GM19395 (cell line): Measurements from ENCODE around the gene SH3GL1.
"Not testable (repeated sequence)": the region's sequence is repeated elsewhere in the genome, so short reads cannot be mapped to it uniquely, and the experiment has no call there.

Source experiments
- ATAC-seq: cut with Tn5 transposase; IDR thresholded peaks from one replicate; pipeline ENCODE4 v1.9.1; 2021; ENCODE audit warnings: mild to moderate bottlenecking, moderate library complexity; ENCODE audit not compliant: unreplicated experiment

Gene SH3GL1

DNA sequence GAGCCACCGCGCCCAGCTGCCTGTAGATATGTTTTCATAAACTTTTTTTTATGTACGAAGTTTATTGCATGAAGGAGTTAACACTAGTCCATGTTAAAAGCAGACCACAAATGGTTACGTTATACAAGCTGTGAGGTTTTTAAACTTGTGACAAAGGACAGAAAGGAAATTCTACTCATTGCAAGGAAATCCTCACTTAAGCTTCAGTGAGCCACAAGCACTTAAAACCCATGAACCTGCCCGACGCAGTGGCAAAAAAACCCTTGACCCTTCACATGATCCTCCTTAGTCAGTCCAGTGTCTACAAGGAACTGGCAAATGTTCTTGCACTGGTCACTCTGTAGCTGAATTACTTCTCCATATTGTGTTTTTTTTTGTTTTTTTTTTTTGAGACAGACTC lies 52.8 kb downstream of the SH3GL1 start:
- ATAC-seq = no peak

DNA sequence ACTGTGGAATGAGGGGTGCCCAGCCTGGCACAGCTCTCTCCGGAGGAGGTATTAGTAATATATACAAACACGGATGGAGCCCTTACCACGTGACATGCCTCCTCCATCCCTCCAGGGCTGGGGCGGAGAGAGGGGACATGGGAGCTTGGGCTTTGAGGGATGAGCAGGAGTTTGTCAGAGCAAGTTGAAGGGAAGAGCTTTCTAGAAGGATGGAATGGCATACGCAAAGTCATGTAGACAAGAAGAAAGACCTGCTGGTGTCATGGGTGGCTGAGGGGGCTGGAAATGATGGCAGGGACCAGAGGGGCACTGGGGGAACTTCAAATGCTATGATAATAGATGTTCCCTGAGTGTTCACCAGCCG lies 54.3 kb downstream of the SH3GL1 start:
- ATAC-seq = no peak

DNA sequence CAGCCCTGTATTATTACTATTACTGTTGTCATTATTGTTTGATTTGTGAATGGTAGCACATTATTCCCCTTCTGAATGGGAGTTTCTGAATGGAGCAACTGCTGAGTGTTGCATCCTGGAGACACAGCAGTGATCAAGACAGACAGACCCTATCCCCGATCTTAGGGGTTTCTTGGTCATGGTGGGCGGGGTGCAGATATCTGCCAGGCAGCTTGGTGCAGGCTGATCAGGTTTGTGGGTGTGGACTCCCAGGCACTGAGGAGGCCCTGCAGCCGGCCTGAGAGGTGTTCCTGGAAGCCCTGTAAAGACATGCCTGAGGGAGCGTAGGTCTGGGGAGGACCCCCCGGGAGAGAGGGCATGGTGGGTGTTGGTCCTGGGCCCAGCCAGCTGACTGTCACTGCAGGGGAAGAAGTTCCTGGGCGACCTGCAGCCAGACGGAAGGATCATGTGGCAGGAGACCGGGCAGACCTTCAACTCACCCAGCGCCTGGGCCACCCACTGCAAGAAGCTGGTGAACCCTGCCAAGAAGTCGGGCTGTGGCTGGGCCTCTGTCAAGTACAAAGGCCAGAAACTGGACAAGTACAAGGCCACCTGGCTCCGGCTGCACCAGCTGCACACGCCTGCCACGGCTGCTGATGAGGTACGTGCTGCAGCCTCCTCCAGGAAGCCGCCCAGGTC lies 54.9 kb downstream of the SH3GL1 start:
- ATAC-seq = no peak

DNA sequence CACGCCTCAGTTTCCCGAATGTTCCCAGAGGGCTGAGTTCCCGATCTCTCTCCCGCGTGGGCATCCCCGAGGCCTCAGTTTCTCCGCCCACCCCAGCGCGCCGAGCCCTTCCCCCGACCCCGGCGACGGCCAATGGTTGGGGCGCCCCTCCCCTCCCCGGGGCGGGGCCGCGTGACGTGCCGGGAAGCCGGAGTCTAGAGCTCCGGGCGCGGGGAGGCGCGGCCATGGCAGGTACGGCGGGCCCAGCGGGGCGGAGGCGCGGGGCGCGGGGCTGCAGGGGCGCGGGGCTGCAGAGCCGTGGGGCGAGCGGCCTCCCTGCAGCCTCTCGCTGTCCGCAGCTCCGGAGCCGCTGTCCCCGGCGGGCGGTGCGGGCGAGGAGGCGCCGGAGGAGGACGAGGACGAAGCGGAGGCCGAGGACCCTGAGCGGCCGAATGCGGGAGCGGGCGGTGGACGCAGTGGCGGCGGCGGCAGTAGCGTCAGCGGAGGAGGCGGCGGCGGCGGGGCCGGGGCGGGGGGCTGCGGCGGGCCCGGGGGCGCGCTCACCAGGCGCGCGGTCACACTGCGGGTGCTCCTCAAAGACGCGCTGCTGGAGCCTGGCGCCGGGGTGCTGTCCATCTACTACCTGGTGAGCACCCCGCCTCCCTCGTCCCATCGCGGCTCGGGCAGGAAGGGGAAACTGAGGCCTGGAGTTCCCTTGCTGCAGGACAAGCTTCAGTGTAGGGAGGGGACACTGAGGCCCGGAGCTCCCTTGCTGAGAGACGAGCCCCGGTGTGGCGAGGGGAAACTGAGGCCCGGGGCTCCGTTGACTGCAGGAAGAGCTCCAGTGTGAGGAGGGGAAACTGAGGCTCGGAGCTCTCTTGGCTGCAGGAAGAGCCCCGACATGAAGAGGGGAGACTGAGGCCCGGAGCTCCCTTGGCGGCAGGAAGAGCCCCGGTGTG lies 56.7 kb downstream of the SH3GL1 start, which contains the start of gene MPND:
Gene MPND, plus strand, starts transcription at position 193 of the 938 bp plus-strand sequence. Its CDS starts 32 bp downstream, at position 225.
- peak; percentile 60 for ATAC-seq

DNA sequence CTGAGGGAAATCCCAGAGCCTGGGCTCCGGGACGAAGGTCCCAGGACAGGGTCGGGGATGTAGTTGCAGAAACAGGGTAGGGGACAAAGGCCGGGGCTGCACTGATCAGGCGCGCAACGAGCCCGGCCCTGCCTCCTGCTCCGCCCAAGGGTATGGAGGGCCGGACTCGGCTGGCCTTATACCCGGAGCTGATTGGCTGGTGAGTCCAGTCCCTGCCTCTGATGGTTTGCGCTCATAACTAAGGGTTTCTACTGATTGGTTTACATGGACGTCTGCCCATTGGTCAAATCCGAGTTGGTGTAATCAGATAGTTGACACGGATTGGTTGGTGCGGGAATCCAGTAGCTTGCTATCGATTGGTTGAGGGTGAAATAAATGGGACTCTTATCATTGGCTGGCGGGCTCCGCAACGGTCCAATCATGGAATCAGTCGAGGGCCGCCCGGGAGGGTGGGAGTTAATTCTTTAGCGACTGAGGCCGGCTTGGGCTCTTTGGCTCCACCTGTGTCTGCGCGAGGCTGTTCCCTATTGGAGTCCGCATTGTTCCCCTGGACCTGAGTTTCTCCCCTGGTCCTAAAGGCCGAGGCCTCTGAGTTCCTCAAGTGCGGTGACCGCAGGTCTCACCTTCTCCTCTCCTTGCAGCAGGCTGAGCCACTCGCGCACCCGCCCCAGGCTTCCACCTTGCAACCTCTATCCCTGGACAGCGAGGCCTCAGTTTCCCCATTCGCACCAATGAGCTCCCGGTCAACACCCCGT lies 57.6 kb downstream of the SH3GL1 start:
- peak; percentile 87 for ATAC-seq

DNA sequence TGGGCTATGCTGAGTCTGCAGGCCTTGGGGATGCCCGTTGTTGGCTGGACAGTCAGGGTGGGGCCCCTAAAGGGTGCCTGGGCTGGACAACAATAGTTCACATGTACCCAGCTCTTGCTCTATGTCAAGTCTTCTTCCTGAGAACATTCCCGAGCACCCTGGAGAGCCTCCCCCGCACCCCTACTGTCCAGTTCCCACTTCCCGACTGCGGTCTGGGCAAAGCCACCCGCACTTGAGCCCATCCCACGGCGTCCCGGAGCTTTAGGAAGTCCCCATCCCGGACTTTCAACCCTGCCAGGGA lies 58.1 kb downstream of the SH3GL1 start:
- ATAC-seq = no peak

DNA sequence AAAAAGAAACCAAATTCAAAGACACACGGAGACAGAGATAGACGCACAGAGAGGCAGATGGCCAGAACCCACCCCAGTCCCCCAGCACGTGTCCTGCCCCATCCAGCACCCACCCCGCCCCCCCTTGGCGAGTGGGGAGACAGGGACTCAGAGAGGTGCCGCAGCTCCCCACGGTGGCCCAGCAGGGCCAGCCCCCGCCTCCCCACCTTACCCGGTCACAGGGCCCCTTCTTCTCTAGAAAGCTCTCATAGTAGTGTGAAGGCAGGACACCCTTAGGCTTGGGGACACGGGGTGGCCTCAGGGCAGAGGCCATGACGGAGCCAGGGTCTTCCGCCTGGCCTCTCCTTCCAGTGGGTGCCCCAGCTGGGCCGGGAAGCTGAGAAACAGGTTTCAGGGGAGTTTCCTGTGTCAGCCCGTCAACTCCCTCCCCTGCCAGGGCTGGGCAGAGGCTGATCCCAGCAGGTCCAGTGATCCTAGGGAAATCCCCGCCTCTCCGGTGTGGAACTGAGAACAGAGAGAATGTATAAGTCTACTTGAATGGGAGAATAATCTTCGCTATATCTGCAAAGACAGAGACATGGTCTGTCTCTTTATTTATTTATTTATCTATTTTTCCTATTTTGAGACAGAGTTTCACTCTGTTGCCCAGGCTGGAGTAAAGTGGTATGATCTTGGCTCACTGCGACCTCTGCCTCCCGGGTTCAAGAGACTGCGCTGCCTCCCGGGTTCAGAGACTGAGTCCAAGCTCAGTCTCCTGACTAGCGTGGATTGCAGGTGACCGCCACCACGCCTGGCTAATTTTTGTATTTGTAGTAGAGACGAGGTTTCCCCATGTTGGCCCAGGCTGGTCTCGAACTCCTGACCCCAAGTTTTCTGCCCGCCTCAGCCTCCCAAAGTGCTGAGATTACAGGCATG lies 61.6 kb downstream of the SH3GL1 start, which contains the start of gene STAP2:
Gene STAP2, minus strand, starts transcription at position 387 of the 915 bp plus-strand sequence. Its CDS starts 74 bp downstream, at position 313.
- ATAC-seq = no peak

DNA sequence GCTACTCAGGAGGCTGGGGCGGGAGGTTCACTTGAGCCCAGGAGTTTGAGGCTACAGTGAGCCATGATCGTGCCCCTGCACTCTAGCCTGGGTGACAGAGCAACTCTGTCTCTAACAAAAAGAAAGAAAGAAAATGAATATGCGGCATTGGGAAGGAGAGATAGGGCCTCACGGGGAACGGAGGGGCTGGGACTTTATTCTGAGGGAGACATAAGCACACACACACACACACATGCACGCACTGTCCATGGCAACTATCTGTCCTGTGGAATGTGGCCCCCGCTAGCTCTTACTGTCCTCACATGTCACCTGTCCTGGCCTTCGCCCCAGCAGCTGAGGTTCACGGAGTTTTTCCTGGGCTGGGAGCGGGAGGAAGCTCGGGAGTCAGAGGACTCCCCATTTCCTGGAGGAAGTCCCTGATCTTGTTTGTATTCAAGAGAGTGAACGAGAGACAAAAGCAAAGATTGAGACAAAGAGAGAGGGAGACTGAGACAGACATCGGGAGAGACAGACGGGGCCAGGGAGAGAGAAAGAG lies 62.4 kb downstream of the SH3GL1 start:
- ATAC-seq = no peak

DNA sequence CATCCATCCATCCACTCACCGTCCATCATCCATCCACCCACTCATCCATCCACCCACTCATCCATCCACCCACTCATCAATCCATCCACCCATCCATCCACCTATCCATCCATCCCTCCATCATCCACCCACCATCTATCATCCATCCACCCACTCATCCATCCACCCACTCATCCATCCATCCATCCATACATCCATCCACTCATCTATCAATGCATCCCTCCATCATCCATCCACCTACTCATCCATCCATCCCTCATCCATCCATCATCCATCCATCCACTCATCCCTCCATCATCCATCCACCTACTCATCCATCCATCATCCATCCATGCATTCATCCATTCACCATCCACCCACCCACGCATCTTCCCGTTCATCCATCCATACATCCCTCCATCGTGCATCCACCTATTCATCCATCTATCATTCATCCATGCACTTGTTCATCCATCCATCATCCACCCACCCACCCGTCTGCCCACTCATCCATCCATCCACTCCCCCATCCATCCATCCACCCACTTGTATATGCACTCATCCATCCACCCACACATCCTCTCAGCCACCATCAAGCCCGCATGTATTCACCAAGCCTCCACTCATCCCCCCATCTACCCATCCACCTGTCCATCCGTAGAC lies 65.3 kb downstream of the SH3GL1 start:
- no peak for ATAC-seq

DNA sequence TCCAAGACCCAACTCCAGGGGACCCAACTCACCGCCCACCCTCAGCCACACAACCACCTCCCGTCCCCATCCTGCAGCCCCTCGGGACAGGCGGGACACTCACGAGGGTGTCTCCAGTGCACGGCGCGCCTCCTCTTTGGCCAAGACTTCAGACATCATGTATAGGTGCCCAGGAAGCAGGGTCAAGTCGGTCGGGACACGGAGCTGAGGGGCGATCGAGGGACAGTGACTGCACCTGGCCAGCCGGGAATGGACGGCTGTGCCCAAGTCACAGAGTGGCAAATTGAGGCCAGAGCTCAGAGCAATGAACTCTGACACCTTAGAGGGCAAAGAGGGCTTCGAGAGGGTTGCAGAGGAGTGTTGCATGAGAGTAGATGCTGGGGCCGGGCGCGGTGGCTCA lies 70.5 kb downstream of the SH3GL1 start:
- no peak for ATAC-seq

DNA sequence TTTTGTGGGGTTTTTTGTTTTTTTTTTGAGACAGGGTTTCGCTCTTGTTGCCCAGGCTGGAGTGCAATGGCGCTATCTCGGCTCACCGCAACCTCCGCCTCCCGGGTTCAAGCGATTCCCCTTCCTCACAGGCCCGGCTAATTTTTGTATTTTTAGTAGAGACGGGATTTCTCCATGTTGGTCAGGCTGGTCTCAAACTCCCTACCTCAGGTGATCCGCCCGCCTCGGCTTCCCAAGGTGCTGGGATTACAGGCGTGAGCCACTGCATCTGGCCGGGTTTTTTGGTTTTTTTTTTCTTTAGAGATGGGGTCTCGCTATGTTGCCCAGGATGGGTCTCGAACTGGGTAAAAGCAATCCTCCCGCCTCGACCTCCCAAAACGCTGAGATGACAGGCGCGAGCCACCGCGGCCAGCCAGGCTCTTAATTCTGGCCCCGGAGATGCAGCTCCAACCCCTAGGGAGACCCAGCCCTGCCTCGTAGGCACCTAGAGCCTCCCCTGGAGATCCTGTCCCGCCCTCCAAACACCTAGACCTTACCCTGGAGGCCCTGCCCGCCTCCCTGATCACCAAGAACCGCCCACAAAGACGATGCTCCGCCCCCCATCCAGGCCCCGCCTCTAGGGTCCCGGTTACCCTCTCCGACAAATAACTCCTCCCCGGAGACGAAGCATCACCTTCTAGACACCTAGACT lies 71.2 kb downstream of the SH3GL1 start:
- not testable (repeated sequence) for ATAC-seq

DNA sequence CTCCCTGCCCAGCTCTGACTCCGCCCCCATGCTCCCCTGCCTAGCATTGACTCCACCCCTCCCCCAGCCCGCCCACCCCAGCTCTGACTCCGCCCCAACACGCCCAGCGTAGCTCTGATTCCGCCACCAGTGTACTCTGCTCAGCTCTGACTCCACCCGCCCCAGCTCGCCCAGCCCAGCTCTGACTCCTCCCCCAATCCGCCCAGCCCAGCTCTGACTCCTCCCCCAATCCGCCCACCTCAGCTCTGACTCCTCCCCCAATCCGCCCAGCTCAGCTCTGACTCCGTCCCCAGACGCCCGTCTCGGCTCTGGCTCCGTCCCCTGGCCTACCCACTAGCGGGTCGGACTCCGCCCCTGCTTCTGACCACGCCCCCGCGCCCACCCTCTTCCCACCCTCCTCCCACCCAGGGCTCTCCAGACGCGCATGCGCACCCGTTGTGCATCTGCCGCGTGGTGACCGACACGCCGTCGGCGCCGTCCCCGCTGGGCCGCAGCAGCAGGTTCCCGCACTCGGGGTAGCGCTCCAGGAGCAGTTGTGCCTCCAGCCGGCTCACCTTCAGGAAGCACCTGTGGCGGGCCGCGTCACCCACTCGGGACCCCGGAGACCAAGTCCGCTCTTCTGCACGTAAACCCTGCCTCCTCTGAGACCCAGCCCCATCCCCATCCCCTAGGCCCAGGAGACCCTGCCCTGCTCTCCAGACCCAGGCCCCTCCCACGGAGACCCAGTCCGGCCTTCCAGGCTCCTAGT lies 71.9 kb downstream of the SH3GL1 start:
- ATAC-seq = peak; percentile 71

DNA sequence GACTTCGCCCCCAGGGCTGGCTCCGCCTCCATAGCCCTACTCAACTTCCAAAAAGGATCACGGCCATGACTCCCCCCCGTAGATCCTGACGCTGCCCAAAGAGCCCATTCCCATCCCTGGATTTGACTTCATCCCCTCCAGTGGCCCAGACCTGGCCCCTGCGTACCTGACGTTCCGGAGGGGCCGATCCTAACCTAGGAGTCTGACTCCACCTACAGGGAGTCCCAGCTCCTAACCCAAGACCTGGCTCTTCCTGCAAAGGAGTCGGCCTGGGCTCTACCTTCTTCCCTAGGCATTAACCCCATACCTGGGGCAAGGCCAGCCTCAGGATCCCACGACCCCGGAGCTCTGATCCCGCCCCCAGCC lies 72.5 kb downstream of the SH3GL1 start:
- ATAC-seq = peak; percentile 18

DNA sequence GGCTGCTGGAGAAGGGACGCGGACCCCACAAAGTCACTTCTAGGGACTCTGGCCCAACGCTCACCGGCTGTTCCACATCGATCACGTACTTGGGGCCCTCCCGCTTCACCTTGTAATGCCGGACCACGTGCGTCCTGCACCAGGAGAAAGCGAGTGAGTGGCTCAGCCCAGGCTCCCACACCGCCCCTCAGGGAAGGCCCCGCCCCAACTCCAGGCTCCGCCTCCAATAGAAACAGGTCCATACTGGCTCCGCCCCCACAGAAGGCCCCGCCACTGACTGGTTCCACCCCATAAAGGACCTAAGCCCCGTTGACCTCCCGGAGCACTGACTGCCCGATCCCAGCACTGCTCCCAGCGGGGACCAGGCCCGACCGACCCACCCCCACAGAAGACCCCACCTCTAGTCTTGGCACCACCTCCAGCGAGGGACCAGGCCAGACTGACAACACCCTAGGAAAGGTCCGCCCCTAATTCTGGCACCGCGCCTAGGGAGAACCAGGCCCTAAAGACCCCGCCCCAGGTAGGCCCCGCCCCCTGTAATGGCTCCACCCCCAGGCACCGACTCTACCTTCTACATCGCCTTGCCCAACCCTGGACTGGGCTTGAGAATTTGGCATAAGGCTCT lies 73.0 kb downstream of the SH3GL1 start:
- no peak for ATAC-seq

DNA sequence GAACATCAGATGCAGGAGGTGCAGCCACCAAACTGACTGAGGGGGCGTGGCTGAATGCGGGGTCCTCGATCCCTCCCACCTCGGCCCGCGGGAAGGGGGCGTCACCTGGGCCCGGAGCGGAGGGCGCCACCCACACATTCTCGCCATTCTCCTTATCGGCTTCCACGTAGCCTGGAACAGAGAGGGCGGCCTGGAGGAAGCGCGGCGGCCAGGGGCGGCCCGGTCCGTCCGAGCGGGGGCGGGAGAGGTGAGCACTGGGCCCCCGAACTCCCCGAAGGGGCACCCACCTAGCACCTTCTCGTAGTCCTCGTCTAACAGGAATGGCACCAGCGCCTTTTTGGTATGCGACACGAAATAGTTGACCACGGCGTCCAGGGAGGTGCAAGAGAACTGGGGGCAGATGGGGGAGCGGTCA lies 73.5 kb downstream of the SH3GL1 start:
- no peak for ATAC-seq

DNA sequence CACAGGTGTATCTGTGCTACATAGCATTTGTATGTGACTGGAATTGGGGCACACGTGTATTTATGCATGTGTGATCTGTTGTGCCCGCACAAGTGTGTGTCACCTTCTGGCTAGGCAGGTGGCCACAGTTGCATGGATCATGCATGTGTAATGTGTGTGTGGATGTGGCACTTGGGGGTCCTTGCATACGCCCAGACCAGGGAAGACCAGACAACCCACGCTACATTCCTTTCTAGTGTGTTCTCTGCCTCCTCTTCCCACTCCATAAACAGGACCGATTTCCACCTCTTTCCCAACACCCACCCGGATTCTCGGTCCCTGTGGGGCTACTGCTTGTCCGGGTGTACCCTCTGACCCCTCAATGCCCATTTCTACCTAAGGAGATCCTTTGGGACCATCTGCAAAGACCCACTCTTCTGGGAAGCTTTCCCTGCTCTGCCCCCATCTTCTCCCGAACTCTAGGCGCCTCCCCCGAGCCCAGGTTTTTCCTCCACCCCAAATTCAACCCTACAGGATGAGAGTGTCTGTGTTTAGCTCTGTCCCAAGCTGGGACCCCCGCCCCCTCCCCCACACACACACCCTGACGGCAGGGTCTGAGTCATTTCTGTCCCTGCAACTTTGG lies 74.0 kb downstream of the SH3GL1 start:
- no peak for ATAC-seq

DNA sequence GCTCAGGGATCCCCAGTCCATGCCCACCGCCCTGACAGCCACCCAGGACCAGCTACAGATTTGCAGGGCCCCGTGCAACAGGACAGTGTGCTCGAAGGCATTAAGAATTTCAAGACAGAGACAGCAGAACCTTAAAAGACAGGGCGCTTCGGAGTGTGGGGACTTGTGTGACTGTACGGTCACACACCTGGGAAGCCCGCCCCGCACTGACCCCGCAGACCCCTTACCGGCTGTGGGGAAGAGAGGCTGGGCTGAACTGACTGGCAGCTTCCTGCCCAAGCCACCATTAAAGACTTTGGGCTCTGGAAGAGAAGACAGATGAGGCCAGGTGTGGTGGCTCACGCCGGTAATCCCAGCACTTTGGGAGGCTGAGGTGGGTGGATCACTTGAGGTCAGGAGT lies 76.1 kb downstream of the SH3GL1 start:
- ATAC-seq = no peak

DNA sequence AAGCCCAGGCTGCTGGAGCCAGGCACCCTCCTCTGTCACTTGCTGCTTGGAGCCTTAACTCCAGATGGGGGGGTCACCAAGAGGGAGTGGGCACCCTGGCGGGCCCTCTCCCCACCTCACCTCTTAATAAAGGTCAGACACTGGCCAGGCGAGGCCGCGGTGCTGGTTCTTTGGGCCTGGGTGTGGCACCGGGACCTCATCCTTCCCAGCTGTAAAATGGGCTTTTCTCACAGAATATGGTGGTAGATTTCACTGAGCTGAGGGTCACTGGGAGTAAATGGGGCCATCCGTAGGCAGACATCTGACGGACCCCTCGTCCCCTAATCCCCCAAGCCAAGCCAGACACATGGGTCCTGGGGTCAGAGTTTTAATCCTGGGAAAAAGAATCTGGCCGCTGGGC lies 76.7 kb downstream of the SH3GL1 start:
- ATAC-seq = no peak
